ENCODE results near the gene KCTD15. TPM values are rescaled to one million over a fixed set of nuclear protein-coding genes. Genes with fewer than 3 reads are reported as not detected.
A peak's percentile ranks its signal among the peaks of the same experiment; 100 is the strongest.

KCTD15 gene
- total RNA-seq, 1 experiment from 2014 or later, result 41.5 TPM

DNA sequence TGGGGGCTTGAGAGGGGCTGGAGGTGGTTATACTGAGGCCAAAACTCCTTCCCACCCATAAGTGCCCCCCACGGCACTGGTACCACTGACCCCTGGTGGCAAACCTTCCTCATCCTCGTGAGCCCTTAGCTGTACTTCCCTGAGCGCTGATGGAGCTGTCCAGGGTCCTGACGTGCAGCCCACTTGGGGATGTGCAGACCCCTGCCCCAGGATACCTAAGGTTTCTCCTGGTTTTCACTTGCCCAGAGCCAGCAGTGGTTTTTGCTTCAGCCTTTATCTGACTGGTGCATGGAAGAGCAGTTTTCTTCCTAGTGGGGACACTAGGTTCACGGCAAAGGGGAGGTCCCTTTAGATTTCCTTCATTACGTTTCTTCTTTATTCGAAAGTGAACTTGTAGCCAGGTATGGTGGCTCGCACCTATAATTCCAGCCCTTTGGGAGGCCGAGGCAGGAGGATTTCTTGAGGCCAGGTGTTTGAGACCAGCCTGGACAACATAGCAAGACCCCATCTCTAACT lies 28.7 kb upstream of the KCTD15 start (continued):
- TF ChIP-seq NR1H2 (CRISPR knock-in tag; IDR thresholded peaks at IDR 0.05) (0 out of 2 replicates have a peak, but pooled peaks have one; percentile 58), RELA (CRISPR knock-in tag; IDR thresholded peaks at IDR 0.05; ENCODE audit: borderline replicate concordance) (no peak), SP1 (CRISPR knock-in tag; conservative IDR thresholded peaks at IDR 0.05) (peak; percentile 65; the same call in 1 of the 2 replicates), SMAD4 (CRISPR knock-in tag; IDR thresholded peaks at IDR 0.05) (peak; percentile 84), OVOL2 (CRISPR knock-in tag; IDR thresholded peaks at IDR 0.05; ENCODE audit: borderline replicate concordance) (no peak), ZNF263 (CRISPR knock-in tag; IDR thresholded peaks at IDR 0.05; ENCODE audit: low read depth) (no peak), GRHL2 (CRISPR knock-in tag; IDR thresholded peaks at IDR 0.05; ENCODE audit: insufficient replicate concordance, severe bottlenecking) (no peak), ZNF396 (CRISPR knock-in tag; IDR thresholded peaks at IDR 0.05; ENCODE audit: borderline replicate concordance) (no peak)
- TF ChIP-seq, protein P1, sequence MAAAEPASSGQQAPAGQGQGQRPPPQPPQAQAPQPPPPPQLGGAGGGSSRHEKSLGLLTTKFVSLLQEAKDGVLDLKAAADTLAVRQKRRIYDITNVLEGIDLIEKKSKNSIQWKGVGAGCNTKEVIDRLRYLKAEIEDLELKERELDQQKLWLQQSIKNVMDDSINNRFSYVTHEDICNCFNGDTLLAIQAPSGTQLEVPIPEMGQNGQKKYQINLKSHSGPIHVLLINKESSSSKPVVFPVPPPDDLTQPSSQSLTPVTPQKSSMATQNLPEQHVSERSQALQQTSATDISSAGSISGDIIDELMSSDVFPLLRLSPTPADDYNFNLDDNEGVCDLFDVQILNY (CRISPR knock-in tag; IDR thresholded peaks at IDR 0.05), result no peak
- TF ChIP-seq, protein P2, sequence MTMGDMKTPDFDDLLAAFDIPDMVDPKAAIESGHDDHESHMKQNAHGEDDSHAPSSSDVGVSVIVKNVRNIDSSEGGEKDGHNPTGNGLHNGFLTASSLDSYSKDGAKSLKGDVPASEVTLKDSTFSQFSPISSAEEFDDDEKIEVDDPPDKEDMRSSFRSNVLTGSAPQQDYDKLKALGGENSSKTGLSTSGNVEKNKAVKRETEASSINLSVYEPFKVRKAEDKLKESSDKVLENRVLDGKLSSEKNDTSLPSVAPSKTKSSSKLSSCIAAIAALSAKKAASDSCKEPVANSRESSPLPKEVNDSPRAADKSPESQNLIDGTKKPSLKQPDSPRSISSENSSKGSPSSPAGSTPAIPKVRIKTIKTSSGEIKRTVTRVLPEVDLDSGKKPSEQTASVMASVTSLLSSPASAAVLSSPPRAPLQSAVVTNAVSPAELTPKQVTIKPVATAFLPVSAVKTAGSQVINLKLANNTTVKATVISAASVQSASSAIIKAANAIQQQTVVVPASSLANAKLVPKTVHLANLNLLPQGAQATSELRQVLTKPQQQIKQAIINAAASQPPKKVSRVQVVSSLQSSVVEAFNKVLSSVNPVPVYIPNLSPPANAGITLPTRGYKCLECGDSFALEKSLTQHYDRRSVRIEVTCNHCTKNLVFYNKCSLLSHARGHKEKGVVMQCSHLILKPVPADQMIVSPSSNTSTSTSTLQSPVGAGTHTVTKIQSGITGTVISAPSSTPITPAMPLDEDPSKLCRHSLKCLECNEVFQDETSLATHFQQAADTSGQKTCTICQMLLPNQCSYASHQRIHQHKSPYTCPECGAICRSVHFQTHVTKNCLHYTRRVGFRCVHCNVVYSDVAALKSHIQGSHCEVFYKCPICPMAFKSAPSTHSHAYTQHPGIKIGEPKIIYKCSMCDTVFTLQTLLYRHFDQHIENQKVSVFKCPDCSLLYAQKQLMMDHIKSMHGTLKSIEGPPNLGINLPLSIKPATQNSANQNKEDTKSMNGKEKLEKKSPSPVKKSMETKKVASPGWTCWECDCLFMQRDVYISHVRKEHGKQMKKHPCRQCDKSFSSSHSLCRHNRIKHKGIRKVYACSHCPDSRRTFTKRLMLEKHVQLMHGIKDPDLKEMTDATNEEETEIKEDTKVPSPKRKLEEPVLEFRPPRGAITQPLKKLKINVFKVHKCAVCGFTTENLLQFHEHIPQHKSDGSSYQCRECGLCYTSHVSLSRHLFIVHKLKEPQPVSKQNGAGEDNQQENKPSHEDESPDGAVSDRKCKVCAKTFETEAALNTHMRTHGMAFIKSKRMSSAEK (CRISPR knock-in tag; IDR thresholded peaks at IDR 0.05; ENCODE audit: borderline replicate concordance), result no peak
- TF ChIP-seq, protein P3, sequence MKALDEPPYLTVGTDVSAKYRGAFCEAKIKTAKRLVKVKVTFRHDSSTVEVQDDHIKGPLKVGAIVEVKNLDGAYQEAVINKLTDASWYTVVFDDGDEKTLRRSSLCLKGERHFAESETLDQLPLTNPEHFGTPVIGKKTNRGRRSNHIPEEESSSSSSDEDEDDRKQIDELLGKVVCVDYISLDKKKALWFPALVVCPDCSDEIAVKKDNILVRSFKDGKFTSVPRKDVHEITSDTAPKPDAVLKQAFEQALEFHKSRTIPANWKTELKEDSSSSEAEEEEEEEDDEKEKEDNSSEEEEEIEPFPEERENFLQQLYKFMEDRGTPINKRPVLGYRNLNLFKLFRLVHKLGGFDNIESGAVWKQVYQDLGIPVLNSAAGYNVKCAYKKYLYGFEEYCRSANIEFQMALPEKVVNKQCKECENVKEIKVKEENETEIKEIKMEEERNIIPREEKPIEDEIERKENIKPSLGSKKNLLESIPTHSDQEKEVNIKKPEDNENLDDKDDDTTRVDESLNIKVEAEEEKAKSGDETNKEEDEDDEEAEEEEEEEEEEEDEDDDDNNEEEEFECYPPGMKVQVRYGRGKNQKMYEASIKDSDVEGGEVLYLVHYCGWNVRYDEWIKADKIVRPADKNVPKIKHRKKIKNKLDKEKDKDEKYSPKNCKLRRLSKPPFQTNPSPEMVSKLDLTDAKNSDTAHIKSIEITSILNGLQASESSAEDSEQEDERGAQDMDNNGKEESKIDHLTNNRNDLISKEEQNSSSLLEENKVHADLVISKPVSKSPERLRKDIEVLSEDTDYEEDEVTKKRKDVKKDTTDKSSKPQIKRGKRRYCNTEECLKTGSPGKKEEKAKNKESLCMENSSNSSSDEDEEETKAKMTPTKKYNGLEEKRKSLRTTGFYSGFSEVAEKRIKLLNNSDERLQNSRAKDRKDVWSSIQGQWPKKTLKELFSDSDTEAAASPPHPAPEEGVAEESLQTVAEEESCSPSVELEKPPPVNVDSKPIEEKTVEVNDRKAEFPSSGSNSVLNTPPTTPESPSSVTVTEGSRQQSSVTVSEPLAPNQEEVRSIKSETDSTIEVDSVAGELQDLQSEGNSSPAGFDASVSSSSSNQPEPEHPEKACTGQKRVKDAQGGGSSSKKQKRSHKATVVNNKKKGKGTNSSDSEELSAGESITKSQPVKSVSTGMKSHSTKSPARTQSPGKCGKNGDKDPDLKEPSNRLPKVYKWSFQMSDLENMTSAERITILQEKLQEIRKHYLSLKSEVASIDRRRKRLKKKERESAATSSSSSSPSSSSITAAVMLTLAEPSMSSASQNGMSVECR (CRISPR knock-in tag; IDR thresholded peaks at IDR 0.05; ENCODE audit: borderline replicate concordance), result peak; percentile 96
- TF ChIP-seq, protein P4, sequence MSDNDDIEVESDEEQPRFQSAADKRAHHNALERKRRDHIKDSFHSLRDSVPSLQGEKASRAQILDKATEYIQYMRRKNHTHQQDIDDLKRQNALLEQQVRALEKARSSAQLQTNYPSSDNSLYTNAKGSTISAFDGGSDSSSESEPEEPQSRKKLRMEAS (CRISPR knock-in tag; IDR thresholded peaks at IDR 0.05), result peak; percentile 70; the same call in 1 of the 2 replicates
- TF ChIP-seq, protein P5, sequence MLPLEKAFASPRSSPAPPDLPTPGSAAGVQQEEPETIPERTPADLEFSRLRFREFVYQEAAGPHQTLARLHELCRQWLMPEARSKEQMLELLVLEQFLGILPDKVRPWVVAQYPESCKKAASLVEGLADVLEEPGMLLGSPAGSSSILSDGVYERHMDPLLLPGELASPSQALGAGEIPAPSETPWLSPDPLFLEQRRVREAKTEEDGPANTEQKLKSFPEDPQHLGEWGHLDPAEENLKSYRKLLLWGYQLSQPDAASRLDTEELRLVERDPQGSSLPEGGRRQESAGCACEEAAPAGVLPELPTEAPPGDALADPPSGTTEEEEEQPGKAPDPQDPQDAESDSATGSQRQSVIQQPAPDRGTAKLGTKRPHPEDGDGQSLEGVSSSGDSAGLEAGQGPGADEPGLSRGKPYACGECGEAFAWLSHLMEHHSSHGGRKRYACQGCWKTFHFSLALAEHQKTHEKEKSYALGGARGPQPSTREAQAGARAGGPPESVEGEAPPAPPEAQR (CRISPR knock-in tag; IDR thresholded peaks at IDR 0.05), result no peak
- TF ChIP-seq, protein P6, sequence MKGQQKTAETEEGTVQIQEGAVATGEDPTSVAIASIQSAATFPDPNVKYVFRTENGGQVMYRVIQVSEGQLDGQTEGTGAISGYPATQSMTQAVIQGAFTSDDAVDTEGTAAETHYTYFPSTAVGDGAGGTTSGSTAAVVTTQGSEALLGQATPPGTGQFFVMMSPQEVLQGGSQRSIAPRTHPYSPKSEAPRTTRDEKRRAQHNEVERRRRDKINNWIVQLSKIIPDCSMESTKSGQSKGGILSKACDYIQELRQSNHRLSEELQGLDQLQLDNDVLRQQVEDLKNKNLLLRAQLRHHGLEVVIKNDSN (CRISPR knock-in tag; IDR thresholded peaks at IDR 0.05), result peak; percentile 73; the same call in 1 of the 2 replicates
- TF ChIP-seq, protein P7, sequence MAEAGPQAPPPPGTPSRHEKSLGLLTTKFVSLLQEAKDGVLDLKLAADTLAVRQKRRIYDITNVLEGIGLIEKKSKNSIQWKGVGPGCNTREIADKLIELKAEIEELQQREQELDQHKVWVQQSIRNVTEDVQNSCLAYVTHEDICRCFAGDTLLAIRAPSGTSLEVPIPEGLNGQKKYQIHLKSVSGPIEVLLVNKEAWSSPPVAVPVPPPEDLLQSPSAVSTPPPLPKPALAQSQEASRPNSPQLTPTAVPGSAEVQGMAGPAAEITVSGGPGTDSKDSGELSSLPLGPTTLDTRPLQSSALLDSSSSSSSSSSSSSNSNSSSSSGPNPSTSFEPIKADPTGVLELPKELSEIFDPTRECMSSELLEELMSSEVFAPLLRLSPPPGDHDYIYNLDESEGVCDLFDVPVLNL (CRISPR knock-in tag; IDR thresholded peaks at IDR 0.05; ENCODE audit: borderline replicate concordance, low read depth), result peak; percentile 63; the same call in 1 of the 2 replicates
- TF ChIP-seq, protein P8, sequence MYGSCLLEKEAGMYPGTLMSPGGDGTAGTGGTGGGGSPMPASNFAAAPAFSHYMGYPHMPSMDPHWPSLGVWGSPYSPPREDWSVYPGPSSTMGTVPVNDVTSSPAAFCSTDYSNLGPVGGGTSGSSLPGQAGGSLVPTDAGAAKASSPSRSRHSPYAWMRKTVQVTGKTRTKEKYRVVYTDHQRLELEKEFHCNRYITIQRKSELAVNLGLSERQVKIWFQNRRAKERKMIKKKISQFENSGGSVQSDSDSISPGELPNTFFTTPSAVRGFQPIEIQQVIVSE (CRISPR knock-in tag; IDR thresholded peaks at IDR 0.05; ENCODE audit: borderline replicate concordance), result no peak
- TF ChIP-seq, protein P9, sequence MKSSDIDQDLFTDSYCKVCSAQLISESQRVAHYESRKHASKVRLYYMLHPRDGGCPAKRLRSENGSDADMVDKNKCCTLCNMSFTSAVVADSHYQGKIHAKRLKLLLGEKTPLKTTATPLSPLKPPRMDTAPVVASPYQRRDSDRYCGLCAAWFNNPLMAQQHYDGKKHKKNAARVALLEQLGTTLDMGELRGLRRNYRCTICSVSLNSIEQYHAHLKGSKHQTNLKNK (CRISPR knock-in tag; IDR thresholded peaks at IDR 0.05), result no peak
- TF ChIP-seq, protein P10, sequence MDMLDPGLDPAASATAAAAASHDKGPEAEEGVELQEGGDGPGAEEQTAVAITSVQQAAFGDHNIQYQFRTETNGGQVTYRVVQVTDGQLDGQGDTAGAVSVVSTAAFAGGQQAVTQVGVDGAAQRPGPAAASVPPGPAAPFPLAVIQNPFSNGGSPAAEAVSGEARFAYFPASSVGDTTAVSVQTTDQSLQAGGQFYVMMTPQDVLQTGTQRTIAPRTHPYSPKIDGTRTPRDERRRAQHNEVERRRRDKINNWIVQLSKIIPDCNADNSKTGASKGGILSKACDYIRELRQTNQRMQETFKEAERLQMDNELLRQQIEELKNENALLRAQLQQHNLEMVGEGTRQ (CRISPR knock-in tag; IDR thresholded peaks at IDR 0.05), result 0 out of 2 replicates have a peak, but pooled peaks have one; percentile 20

All from WTC11 (cell line).